ENCODE results near the gene SLC23A3. TPM values are rescaled to one million over a fixed set of nuclear protein-coding genes. Genes with fewer than 3 reads are reported as not detected.

The SLC23A3 gene
- total RNA-seq, 2 experiments from 2014 or later: 2.7 to 6.7 TPM

DNA sequence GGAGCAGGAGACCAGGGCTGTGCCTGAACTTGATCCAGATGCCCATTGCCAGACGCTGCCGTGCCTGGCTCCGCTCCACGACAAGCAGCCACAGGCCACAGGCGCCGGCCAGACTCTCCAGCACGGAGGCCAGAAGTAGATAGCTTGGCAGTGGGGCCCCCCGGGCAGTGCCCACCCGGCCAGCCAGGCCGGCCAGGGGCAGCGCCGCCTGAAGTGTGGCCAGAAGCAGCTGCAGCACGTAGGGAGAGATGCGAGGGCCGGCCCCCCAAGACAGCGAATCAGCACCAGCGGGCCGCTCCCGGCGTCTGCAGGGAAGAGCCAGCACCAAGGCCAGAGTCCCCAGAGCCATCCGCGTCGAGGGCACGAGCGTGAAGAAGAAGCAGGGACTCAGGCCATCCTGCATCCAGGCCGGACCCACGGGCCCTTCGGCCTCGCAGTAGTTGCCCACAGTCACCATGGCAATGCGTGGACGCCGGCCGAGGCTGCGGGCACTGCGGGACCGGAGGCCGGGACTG lies 48.4 kb upstream of the SLC23A3 start:
- H3K79me2 ChIP-seq (ENCODE audit: insufficient read depth, low read depth, low read length): no peaks in the 10 kb centered on the region
- H3K27ac ChIP-seq (ENCODE audit: low read depth, low read length, poor library complexity, severe bottlenecking): no peak overlapping the region
- H4K20me1 ChIP-seq (ENCODE audit: insufficient read depth, low read length): no peaks in the 10 kb centered on the region
- DNase-seq (ENCODE audit: low spot score): no peak
- ChIA-PET POLR2A (no interaction called here), CTCF (ENCODE audit: unreplicated experiment) (interaction anchor here (0.6 kb wide), 1 partner anchor 77 kb away, joined by 3 read pairs; no protein-coding TSS in a partner anchor)
- no peaks in the 10 kb centered on the region for H3K9me2 ChIP-seq (ENCODE audit: insufficient read depth, low read length)
- peaks cover 10% of the 10 kb centered on the region for H3K4me1 ChIP-seq (ENCODE audit: insufficient read depth, low read length, poor library complexity, severe bottlenecking)
- H3K4me2 ChIP-seq (ENCODE audit: low read length): peak overlapping the region; percentile 56; the same call in 1 of the 2 replicates
- intact Hi-C loops (cut with micrococcal nuclease; ENCODE audit: unreplicated experiment): no loop called here
- H3K4me3 ChIP-seq (ENCODE audit: low read depth, low read length, poor library complexity, severe bottlenecking): no peak overlapping the region
- H3K9me3 ChIP-seq (ENCODE audit: low read length): no peaks in the 10 kb centered on the region
- no peak overlapping the region for H2AFZ ChIP-seq (ENCODE audit: low read length)
- TF ChIP-seq EZH2phosphoT487 (IDR thresholded peaks at IDR 0.05; ENCODE audit: borderline replicate concordance, low read depth, low read length): no peak
- TF ChIP-seq, protein P1, sequence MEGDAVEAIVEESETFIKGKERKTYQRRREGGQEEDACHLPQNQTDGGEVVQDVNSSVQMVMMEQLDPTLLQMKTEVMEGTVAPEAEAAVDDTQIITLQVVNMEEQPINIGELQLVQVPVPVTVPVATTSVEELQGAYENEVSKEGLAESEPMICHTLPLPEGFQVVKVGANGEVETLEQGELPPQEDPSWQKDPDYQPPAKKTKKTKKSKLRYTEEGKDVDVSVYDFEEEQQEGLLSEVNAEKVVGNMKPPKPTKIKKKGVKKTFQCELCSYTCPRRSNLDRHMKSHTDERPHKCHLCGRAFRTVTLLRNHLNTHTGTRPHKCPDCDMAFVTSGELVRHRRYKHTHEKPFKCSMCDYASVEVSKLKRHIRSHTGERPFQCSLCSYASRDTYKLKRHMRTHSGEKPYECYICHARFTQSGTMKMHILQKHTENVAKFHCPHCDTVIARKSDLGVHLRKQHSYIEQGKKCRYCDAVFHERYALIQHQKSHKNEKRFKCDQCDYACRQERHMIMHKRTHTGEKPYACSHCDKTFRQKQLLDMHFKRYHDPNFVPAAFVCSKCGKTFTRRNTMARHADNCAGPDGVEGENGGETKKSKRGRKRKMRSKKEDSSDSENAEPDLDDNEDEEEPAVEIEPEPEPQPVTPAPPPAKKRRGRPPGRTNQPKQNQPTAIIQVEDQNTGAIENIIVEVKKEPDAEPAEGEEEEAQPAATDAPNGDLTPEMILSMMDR (conservative IDR thresholded peaks at IDR 0.05; ENCODE audit: low read length): no peak
- H3K36me3 ChIP-seq (ENCODE audit: insufficient read depth, low read length): peaks cover 38% of the 10 kb centered on the region; the same call in 1 of the 2 replicates
- BruUV-seq (replicated peaks): no TSS peak

DNA sequence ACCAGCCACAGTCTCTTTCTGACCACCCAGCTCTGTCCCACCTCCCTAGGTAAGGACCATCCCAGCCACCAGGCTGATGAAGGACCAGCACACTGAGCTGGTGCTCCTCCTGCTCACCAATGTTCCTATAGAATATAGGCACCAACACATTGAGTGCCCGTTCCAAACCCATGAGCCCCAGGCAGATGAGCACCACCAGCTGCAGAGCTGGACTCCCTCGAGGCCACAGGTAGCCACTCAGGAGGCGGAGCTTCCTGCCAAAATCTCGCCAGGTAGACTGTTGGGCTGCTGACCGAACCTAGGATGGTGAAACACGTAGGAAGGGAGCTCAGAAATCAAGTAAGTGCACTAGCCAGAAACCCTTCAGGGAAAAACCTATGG lies 46.7 kb upstream of the SLC23A3 start:
- H2AFZ ChIP-seq (ENCODE audit: low read length): no peak overlapping the region
- BruUV-seq (replicated peaks): no TSS peak
- CTCF ChIA-PET (ENCODE audit: unreplicated experiment): no interaction called here
- H3K4me2 ChIP-seq (ENCODE audit: low read length): no peak overlapping the region
- no peaks in the 10 kb centered on the region for H3K9me2 ChIP-seq (ENCODE audit: insufficient read depth, low read length)
- no peaks in the 10 kb centered on the region for H4K20me1 ChIP-seq (ENCODE audit: insufficient read depth, low read length)
- no peak overlapping the region for H3K4me3 ChIP-seq (ENCODE audit: low read depth, low read length, poor library complexity, severe bottlenecking)
- DNase-seq (ENCODE audit: low spot score): no peak
- no peak overlapping the region for H3K27ac ChIP-seq (ENCODE audit: low read depth, low read length, poor library complexity, severe bottlenecking)
- POLR2A ChIA-PET: interaction anchor here (0.5 to 2.1 kb wide), 3 partner anchors 13 to 129 kb away, joined by 3 to 8 read pairs (median 3); partner anchors contain the start of genes ANKZF1 and ATG9A
- no peaks in the 10 kb centered on the region for H3K79me2 ChIP-seq (ENCODE audit: insufficient read depth, low read depth, low read length)
- H3K36me3 ChIP-seq (ENCODE audit: insufficient read depth, low read length): peaks cover 28% of the 10 kb centered on the region
- H3K9me3 ChIP-seq (ENCODE audit: low read length): no peaks in the 10 kb centered on the region
- H3K4me1 ChIP-seq (ENCODE audit: insufficient read depth, low read length, poor library complexity, severe bottlenecking): peaks cover 10% of the 10 kb centered on the region
- TF ChIP-seq, protein P1 (conservative IDR thresholded peaks at IDR 0.05; ENCODE audit: low read length): no peak
- TF ChIP-seq EZH2phosphoT487 (IDR thresholded peaks at IDR 0.05; ENCODE audit: borderline replicate concordance, low read depth, low read length): no peak
- intact Hi-C loops (cut with micrococcal nuclease; ENCODE audit: unreplicated experiment): no loop called here

DNA sequence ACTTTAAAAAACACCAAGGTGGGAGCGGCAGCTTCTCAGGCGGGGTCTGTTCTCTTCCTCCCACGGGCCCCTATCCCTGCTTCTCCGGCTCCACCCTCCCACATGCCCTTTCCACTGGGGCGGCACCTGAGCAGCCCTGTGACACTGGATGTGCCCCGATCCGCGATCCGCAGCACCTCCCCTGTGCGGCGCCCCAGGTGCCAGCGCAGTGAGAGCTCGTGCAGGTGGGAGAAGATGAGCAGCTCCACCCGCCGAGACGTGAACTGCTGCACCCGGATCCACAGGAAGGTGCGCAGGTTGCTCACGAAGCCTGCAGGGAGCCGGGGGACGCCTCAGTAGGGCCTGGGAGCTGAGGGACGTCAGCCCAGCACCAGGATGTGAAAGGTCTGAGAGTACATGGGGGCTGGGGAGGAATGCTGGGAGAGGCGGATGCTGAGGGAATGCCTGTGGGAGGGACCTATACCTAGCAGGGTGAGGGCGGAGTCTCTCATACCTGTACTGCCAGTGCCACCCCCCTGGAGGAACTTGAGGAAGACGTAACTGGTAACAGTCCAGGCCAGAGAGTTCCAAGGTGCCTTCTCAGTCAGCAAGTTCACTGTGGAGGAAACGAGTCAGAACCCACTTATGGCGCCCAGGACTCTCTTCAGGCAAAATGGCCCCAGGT lies 46.2 kb upstream of the SLC23A3 start:
- Histone ChIP-seq H3K4me2 (ENCODE audit: low read length) (no peak overlapping the region), H3K9me2 (ENCODE audit: insufficient read depth, low read length) (no peaks in the 10 kb centered on the region), H3K4me1 (ENCODE audit: insufficient read depth, low read length, poor library complexity, severe bottlenecking) (peaks cover 10% of the 10 kb centered on the region), H3K4me3 (ENCODE audit: low read depth, low read length, poor library complexity, severe bottlenecking) (no peak overlapping the region), H2AFZ (ENCODE audit: low read length) (no peak overlapping the region), H3K9me3 (ENCODE audit: low read length) (no peaks in the 10 kb centered on the region), H3K36me3 (ENCODE audit: insufficient read depth, low read length) (peaks cover 27% of the 10 kb centered on the region), H3K79me2 (ENCODE audit: insufficient read depth, low read depth, low read length) (no peaks in the 10 kb centered on the region), H3K27ac (ENCODE audit: low read depth, low read length, poor library complexity, severe bottlenecking) (no peak overlapping the region), H4K20me1 (ENCODE audit: insufficient read depth, low read length) (no peaks in the 10 kb centered on the region)
- ChIA-PET CTCF (ENCODE audit: unreplicated experiment) (no interaction called here), POLR2A (interaction anchor here (0.5 to 2.1 kb wide), 3 partner anchors 14 to 129 kb away, joined by 3 to 8 read pairs (median 3); partner anchors contain the start of genes ANKZF1 and ATG9A)
- TF ChIP-seq EZH2phosphoT487 (IDR thresholded peaks at IDR 0.05; ENCODE audit: borderline replicate concordance, low read depth, low read length): no peak
- TF ChIP-seq, protein P1 (conservative IDR thresholded peaks at IDR 0.05; ENCODE audit: low read length): no peak
- no TSS peak for BruUV-seq (replicated peaks)
- intact Hi-C loops (cut with micrococcal nuclease; ENCODE audit: unreplicated experiment): no loop called here
- DNase-seq (ENCODE audit: low spot score): no peak

Measured in OCI-LY7 (cell line).